ENCODE results near the gene RNF13. TPM values are rescaled to one million over a fixed set of nuclear protein-coding genes. Genes with fewer than 3 reads are reported as not detected.

RNF13 gene
- polyA plus RNA-seq, 3 donors, result 31.6 to 48.0 (median 43.0) TPM

GRCh38 chr3:150005243-150006112 is 192.5 kb downstream of the RNF13 start:
- WGBS, 3 donors, result 64 to 75% (median 65%) methylated on average over 4 of the region's 4 CpGs
- no peak overlapping the region for H3K27ac ChIP-seq (ENCODE audit: low read depth, low read length)

- H3K27ac ChIP-seq (ENCODE audit: low read depth, low read length), result no peak overlapping the region
These were observed 193.8 kb downstream of the RNF13 start for GRCh38 chr3:150006794-150007193.

Other genes starting within 250 kb of the RNF13 start
- 10 to 100 TPM; 14.3 to 74.1 (median 46.8) TPM for gene WWTR1, start 155.2 kb upstream of the RNF13 start, polyA plus RNA-seq
- gene COMMD2, start 60.7 kb upstream of the RNF13 start, polyA plus RNA-seq, result 10 to 100 TPM in 2 of 3 donors, 1 to 10 TPM in 1; 6.6 to 13.3 (median 12.8) TPM
- gene ANKUB1, start 20.7 kb upstream of the RNF13 start, polyA plus RNA-seq, result under 1 TPM in 1 of 3 donors, not detected in 2; 0.03 TPM
- gene PFN2, start 157.7 kb downstream of the RNF13 start, polyA plus RNA-seq, result 10 to 100 TPM; 18.9 to 50.5 (median 22.0) TPM